HG02870 (cell line): ENCODE results near the gene PPP6R3.

Experiments
- ATAC-seq: cut with Tn5 transposase; IDR thresholded peaks from one replicate; pipeline ENCODE4 v1.9.1; 2021; ENCODE audit warnings: mild to moderate bottlenecking, moderate library complexity; ENCODE audit not compliant: unreplicated experiment

The PPP6R3 gene

GRCh38 chr11:68661697-68662603, 201.4 kb downstream of the PPP6R3 start:
- ATAC-seq, result no peak

GRCh38 chr11:68663482-68664010, 203.0 kb downstream of the PPP6R3 start:
- no peak for ATAC-seq

- ATAC-seq, result no peak
Measured at GRCh38 chr11:68664141-68664540, 203.6 kb downstream of the PPP6R3 start.

GRCh38 chr11:68664906-68665305, 204.4 kb downstream of the PPP6R3 start:
- ATAC-seq, result no peak
